Measurements from ENCODE around the gene HYI. TPM values are rescaled to one million over a fixed set of nuclear protein-coding genes. Genes with fewer than 3 reads are reported as not detected.

HYI gene
- total RNA-seq, 1 experiment from 2014 or later, result 43.5 TPM

DNA sequence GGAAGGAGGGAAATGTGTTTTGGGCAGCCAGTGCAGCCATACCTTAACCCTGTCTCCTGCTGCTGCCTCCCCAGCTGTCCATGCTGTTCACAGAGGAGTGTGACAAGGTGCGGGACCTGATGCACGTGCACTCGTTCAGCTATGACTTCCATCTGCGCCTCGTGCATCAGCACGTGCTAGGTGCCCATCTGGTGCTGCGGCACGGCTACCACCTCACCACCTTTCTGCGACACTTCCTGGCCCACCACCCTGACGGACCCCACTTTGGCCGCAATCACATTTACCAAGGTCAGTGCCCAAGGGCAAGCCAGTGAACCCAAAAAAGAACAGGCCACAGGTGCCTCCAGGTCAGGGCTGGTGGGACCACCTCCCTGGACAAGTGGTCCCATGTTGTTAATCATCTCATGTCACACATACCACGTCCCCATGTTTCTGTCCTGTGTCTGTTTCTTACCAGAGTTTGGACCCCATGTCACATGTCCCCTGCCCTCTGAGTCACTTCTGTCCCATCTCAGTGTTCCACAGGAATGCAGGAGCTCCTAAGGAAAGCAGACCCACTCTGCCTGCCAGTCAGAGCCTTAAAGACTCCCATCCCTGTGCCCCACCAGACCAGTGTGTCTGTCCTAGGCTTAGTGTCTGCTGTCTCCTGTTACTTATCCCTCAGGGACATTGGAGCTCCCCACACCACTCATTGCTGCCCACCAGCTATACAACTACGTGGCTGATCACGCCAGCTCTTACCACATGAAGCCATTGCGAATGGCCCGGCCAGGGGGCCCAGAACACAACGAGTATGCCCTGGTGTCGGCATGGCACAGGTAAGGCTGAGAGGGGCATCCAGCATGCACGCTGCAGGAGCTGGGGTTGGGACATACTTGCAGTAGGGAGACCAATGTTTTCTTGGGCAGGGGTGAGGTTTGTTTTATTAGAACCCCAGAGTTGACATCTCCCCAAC is 6.6 kb downstream of the HYI start:
- Histone ChIP-seq H3K9me3 (ENCODE audit: insufficient read depth, low read depth) (no peaks in the 10 kb centered on the region), H3K27me3 (ENCODE audit: insufficient read depth, low read depth) (no peaks in the 10 kb centered on the region), H3K9me2 (ENCODE audit: insufficient read depth) (no peaks in the 10 kb centered on the region), H3K36me3 (ENCODE audit: low read depth) (peaks cover 11% of the 10 kb centered on the region; the same call in 1 of the 2 replicates), H3K79me2 (ENCODE audit: low read depth) (no peaks in the 10 kb centered on the region), H4K20me1 (ENCODE audit: insufficient read depth) (no peaks in the 10 kb centered on the region), H3K4me3 (no peak overlapping the region), H3K27ac (no peak overlapping the region), H2AFZ (no peak overlapping the region), H3K4me1 (replicated peaks; ENCODE audit: insufficient read depth) (no peaks in the 10 kb centered on the region), H3F3A (ENCODE audit: insufficient read depth, low read depth) (peaks cover 20% of the 10 kb centered on the region), H3K4me2 (no peak overlapping the region)
- no peak for DNase-seq
- BruUV-seq (replicated peaks), result no TSS peak
- no peak for TF ChIP-seq EZH2 (IDR thresholded peaks at IDR 0.05; ENCODE audit: low read depth)
- TF ChIP-seq, protein P1, sequence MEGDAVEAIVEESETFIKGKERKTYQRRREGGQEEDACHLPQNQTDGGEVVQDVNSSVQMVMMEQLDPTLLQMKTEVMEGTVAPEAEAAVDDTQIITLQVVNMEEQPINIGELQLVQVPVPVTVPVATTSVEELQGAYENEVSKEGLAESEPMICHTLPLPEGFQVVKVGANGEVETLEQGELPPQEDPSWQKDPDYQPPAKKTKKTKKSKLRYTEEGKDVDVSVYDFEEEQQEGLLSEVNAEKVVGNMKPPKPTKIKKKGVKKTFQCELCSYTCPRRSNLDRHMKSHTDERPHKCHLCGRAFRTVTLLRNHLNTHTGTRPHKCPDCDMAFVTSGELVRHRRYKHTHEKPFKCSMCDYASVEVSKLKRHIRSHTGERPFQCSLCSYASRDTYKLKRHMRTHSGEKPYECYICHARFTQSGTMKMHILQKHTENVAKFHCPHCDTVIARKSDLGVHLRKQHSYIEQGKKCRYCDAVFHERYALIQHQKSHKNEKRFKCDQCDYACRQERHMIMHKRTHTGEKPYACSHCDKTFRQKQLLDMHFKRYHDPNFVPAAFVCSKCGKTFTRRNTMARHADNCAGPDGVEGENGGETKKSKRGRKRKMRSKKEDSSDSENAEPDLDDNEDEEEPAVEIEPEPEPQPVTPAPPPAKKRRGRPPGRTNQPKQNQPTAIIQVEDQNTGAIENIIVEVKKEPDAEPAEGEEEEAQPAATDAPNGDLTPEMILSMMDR (conservative IDR thresholded peaks at IDR 0.05), result no peak
- ChIA-PET POLR2A (ENCODE audit: unreplicated experiment) (interaction anchor here (0.6 kb wide), 1 partner anchor 7 kb away, joined by 3 read pairs; no protein-coding TSS in a partner anchor), CTCF (no interaction called here)
- intact Hi-C loops (cut with micrococcal nuclease; ENCODE audit: unreplicated experiment), result no loop called here

DNA sequence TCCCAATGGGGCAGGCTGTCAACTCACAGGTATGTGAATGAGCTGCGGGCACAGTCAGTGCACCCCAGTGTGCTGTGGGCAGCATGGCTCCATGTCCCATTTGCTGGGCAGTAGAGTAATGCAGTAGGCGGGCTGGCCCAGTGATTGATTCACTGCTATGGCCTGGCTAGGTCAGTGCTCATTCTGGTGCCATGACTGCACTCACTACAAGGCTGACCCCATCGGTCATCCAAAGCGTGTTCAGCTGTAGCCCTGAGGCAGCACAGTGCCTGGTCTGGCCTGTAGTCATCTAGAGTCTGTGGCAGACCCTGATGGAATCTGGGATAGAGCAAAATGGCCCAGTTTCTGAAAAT is 7.4 kb downstream of the HYI start:
- Histone ChIP-seq H3F3A (ENCODE audit: insufficient read depth, low read depth) (peaks cover 20% of the 10 kb centered on the region), H3K79me2 (ENCODE audit: low read depth) (no peaks in the 10 kb centered on the region), H3K36me3 (ENCODE audit: low read depth) (peaks cover 11% of the 10 kb centered on the region; the same call in 1 of the 2 replicates), H4K20me1 (ENCODE audit: insufficient read depth) (no peaks in the 10 kb centered on the region), H3K4me1 (replicated peaks; ENCODE audit: insufficient read depth) (no peaks in the 10 kb centered on the region), H3K27me3 (ENCODE audit: insufficient read depth, low read depth) (no peaks in the 10 kb centered on the region), H2AFZ (no peak overlapping the region), H3K4me3 (no peak overlapping the region), H3K9me2 (ENCODE audit: insufficient read depth) (no peaks in the 10 kb centered on the region), H3K27ac (no peak overlapping the region), H3K4me2 (no peak overlapping the region), H3K9me3 (ENCODE audit: insufficient read depth, low read depth) (no peaks in the 10 kb centered on the region)
- CTCF ChIA-PET, result no interaction called here
- DNase-seq, result no peak
- BruUV-seq (replicated peaks), result no TSS peak
- POLR2A ChIA-PET (ENCODE audit: unreplicated experiment), result interaction anchor here (0.6 kb wide), 1 partner anchor 8 kb away, joined by 3 read pairs; no protein-coding TSS in a partner anchor
- TF ChIP-seq, protein P1 (conservative IDR thresholded peaks at IDR 0.05), result no peak
- no peak for TF ChIP-seq EZH2 (IDR thresholded peaks at IDR 0.05; ENCODE audit: low read depth)
- intact Hi-C loops (cut with micrococcal nuclease; ENCODE audit: unreplicated experiment), result no loop called here

DNA sequence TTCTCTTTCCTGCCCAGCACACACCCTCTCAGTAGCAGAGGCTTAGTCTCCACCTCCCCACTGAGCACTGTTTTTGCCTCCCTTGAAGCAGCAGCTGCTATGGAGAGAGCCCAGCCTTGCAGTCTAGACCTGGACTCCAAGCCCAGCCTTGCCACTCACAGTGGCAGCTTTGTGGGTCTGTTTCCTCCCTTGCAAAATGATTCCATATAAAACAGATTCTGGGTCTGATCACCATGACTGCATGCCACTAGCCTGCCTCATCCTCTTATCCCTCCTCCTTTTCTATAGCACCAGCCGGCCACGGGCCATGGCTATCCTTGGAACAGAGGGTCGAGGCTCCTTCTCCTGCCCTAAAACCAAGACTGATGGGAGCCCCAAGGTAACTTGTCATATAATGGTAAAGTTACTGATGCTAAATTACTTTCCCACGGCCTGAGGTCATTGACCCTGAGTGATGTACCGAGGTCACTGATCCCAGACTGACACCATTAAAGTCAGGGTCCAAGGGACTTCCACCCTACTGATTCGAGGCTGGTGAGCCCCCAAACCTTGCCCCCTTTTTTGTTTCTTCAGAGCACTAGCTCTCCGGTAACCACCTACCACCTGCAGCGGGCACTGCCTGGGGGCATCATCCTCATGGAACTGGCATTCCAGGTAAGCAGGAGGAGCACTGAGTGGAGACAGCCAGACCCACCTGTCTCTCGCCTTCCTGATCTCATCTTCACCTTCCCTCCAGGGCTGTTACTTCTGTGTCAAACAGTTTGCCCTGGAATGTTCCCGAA is 7.9 kb downstream of the HYI start:
- no peak for DNase-seq
- CTCF ChIA-PET, result no interaction called here
- H2AFZ ChIP-seq, result no peak overlapping the region
- H3K79me2 ChIP-seq (ENCODE audit: low read depth), result no peaks in the 10 kb centered on the region
- no peak for TF ChIP-seq EZH2 (IDR thresholded peaks at IDR 0.05; ENCODE audit: low read depth)
- TF ChIP-seq, protein P1 (conservative IDR thresholded peaks at IDR 0.05), result no peak
- no peak overlapping the region for H3K27ac ChIP-seq
- H4K20me1 ChIP-seq (ENCODE audit: insufficient read depth), result no peaks in the 10 kb centered on the region
- no peaks in the 10 kb centered on the region for H3K27me3 ChIP-seq (ENCODE audit: insufficient read depth, low read depth)
- POLR2A ChIA-PET (ENCODE audit: unreplicated experiment), result interaction anchor here (0.6 kb wide), 2 partner anchors 9 to 338 kb away, joined by 3 to 4 read pairs; no protein-coding TSS in a partner anchor
- H3K4me2 ChIP-seq, result no peak overlapping the region
- H3F3A ChIP-seq (ENCODE audit: insufficient read depth, low read depth), result peaks cover 18% of the 10 kb centered on the region
- H3K9me3 ChIP-seq (ENCODE audit: insufficient read depth, low read depth), result no peaks in the 10 kb centered on the region
- H3K4me1 ChIP-seq (replicated peaks; ENCODE audit: insufficient read depth), result no peaks in the 10 kb centered on the region
- H3K4me3 ChIP-seq, result no peak overlapping the region
- BruUV-seq (replicated peaks), result no TSS peak
- H3K36me3 ChIP-seq (ENCODE audit: low read depth), result peaks cover 11% of the 10 kb centered on the region; the same call in 1 of the 2 replicates
- intact Hi-C loops (cut with micrococcal nuclease; ENCODE audit: unreplicated experiment), result no loop called here
- no peaks in the 10 kb centered on the region for H3K9me2 ChIP-seq (ENCODE audit: insufficient read depth)

Measured in PC-9 (cell line).